Chondrocyte (in vitro differentiated cells): ENCODE data around the gene MED8. TPM values are rescaled to one million over a fixed set of nuclear protein-coding genes. Genes with fewer than 3 reads are reported as not detected.

Source experiments
- DNase-seq: peaks from one replicate; pipeline ENCODE4 v3.0.0; 2021; ENCODE audit warnings: mixed read lengths, low spot score
- H3K27ac Mint-ChIP-seq: one replicate; pipeline ENCODE4 v1.8.0; 2021; ENCODE audit warnings: mild to moderate bottlenecking, moderate library complexity, mixed read lengths; ENCODE audit not compliant: unreplicated experiment
- H3K27me3 Mint-ChIP-seq: 2 replicates; pipeline ENCODE4 v1.8.0; 2021; ENCODE audit warnings: low read depth, mixed read lengths
- H3K36me3 Mint-ChIP-seq: 2 replicates; pipeline ENCODE4 v1.8.0; 2021; ENCODE audit warnings: low read depth, mixed read lengths
- H3K4me1 Mint-ChIP-seq: 2 replicates; pipeline ENCODE4 v1.8.0; 2021; ENCODE audit warnings: low read depth, mild to moderate bottlenecking, mixed read lengths
- H3K4me3 Mint-ChIP-seq: one replicate; pipeline ENCODE4 v1.8.0; 2021; ENCODE audit warnings: mild to moderate bottlenecking, moderate library complexity, mixed read lengths; ENCODE audit not compliant: unreplicated experiment
- H3K9me3 Mint-ChIP-seq: 2 replicates; pipeline ENCODE4 v1.8.0; 2021; ENCODE audit warnings: low read depth, mixed read lengths
- total RNA-seq: library from RNA; stranded (reverse); gene quantifications from 3 replicates; pipeline ENCODE4 v1.2.1, GENCODE V29; 2021
- TF ChIP-seq, protein P1 (sequence below): fragments of 200-600 bp; sonication (generic); IDR thresholded peaks from 2 replicates; pipeline ENCODE4 v1.5.0; 2021; ENCODE audit warnings: antibody characterized with exemption, mild to moderate bottlenecking, moderate library complexity

The MED8 gene
- total RNA-seq, 1 donor from 2014 or later = 48.4 TPM

DNA sequence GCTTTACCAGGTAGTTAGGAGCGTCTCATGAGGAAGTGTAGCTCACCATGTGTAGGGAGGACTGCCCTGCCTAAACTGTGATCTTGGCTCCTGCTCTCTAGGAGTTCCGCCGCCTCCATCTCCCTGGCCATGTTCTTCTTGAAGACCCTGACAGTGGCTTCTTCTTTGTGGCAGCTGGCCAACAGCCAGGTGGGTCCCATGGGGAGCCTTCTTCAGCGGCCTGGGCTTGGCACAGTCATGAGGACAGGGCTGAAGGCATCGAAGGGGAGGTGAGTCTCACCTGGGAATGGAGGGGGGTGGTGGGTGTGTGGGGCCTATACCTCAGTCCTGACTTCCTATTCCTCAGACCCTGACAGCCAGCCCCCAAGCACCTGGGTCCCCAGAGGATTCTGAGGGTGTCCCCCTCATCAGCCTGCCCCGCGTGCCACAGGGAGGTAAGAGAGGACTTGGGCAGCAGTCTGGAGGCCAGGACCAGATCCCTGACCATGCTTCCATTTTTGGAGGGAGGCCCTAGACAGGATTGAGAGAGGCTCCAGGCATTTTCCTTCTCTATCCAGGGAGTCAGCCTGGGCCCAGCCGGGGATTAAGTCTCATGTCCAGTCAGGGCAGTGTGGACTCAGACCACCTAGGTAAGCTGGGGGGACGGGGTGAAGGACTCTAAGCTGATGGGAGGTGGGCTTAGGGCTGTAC lies 42.7 kb upstream of the MED8 start:
- no peak overlapping the region for H3K4me3 Mint-ChIP-seq
- no peak for DNase-seq
- H3K27ac Mint-ChIP-seq = no peak overlapping the region
- TF ChIP-seq, protein P1, sequence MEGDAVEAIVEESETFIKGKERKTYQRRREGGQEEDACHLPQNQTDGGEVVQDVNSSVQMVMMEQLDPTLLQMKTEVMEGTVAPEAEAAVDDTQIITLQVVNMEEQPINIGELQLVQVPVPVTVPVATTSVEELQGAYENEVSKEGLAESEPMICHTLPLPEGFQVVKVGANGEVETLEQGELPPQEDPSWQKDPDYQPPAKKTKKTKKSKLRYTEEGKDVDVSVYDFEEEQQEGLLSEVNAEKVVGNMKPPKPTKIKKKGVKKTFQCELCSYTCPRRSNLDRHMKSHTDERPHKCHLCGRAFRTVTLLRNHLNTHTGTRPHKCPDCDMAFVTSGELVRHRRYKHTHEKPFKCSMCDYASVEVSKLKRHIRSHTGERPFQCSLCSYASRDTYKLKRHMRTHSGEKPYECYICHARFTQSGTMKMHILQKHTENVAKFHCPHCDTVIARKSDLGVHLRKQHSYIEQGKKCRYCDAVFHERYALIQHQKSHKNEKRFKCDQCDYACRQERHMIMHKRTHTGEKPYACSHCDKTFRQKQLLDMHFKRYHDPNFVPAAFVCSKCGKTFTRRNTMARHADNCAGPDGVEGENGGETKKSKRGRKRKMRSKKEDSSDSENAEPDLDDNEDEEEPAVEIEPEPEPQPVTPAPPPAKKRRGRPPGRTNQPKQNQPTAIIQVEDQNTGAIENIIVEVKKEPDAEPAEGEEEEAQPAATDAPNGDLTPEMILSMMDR = no peak
- no peaks in the 10 kb centered on the region for H3K9me3 Mint-ChIP-seq
- peaks cover 6% of the 10 kb centered on the region for H3K4me1 Mint-ChIP-seq
- peaks cover 55% of the 10 kb centered on the region for H3K36me3 Mint-ChIP-seq
- H3K27me3 Mint-ChIP-seq = no peaks in the 10 kb centered on the region

DNA sequence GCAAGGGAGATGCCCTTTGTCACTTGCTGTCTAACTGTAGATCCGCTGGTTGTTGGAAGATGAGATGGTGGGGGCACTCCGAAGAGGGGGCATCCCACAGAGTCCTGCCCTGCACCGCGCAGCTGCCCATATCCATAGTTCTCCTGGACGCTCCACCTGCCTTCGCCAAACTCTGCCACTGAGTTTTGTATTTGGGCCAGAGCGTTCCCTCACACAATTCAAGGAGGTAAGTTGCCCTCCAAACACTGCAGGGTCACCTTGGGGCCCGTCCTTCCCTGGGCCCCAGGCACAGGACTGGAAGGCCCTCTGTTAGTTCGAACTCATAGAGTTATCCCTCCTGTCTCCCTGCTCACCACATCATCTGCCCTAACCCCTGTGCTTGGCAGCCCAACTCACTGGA lies 42.1 kb upstream of the MED8 start:
- no peak overlapping the region for H3K27ac Mint-ChIP-seq
- H3K36me3 Mint-ChIP-seq = peaks cover 61% of the 10 kb centered on the region
- no peaks in the 10 kb centered on the region for H3K27me3 Mint-ChIP-seq
- no peak overlapping the region for H3K4me3 Mint-ChIP-seq
- H3K9me3 Mint-ChIP-seq = no peaks in the 10 kb centered on the region
- TF ChIP-seq, protein P1 = no peak
- DNase-seq = no peak
- H3K4me1 Mint-ChIP-seq = peaks cover 6% of the 10 kb centered on the region

DNA sequence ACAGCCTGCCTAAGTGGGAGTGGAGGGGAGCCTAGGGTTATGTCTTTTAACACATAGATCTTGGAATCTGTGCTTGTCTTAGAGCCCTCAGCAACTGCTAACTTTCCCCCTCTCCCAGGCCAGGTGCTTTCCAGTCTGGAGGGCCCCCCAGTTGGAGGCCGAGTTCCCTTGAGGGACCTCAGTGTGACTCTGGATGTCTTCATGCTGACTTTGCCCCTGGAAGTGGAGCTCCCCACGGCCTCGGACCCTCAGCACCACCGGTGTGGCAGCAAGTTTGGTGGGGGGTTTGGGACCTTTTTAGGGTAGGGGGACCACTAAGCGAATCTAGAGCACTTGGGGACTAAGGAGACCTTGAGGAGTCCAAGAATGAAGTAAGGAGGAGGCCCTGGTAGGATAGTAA lies 41.2 kb upstream of the MED8 start:
- no peak for DNase-seq
- Mint-ChIP-seq H3K27me3 (no peaks in the 10 kb centered on the region), H3K9me3 (no peaks in the 10 kb centered on the region), H3K4me1 (peaks cover under 1% of the 10 kb centered on the region), H3K4me3 (no peak overlapping the region), H3K36me3 (peaks cover 64% of the 10 kb centered on the region), H3K27ac (no peak overlapping the region)
- TF ChIP-seq, protein P1 = no peak

DNA sequence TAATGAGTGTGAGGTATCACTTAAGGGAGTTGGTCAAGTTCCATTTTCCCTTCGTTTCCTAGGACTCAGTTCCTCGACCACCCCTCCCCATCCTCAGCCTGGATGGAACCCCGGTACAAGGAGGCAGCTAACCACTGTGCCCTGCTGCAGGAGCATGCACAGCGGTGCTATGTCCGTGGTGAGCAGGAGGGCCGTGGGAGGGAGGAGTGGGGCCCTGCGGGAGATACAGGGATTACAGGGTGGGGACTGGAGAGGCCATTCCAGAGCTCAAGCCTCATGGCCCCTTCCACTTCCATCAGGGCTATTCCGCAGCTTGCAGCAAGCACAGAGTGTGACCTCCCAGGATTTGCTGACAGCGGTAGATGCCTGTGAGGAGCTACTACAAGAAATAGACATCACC lies 38.3 kb upstream of the MED8 start:
- Mint-ChIP-seq H3K4me1 (no peaks in the 10 kb centered on the region), H3K36me3 (peaks cover 58% of the 10 kb centered on the region), H3K27ac (no peak overlapping the region), H3K4me3 (no peak overlapping the region), H3K27me3 (no peaks in the 10 kb centered on the region), H3K9me3 (no peaks in the 10 kb centered on the region)
- TF ChIP-seq, protein P1 = no peak
- DNase-seq = no peak

DNA sequence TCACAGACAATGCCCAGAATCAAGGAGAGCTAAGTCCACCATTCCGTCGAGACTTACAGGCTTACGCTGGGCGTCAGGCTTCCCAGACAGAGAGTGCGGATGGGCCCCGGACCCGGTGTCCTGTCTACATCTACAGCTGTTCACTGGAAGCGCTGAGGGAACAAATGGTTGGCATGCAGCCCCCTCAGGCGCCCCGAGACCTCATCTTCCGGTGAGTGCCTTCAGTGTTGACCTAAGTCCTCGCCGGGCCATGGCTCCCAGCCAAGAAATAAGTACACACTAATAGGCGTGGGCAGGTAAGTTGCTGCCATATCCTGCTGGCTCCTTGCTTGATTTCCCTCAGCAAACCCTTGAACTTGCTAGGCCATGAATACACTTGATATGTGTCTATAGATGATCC lies 37.9 kb upstream of the MED8 start:
- no peak for DNase-seq
- Mint-ChIP-seq H3K9me3 (no peaks in the 10 kb centered on the region), H3K27me3 (no peaks in the 10 kb centered on the region), H3K4me1 (no peaks in the 10 kb centered on the region), H3K27ac (no peak overlapping the region), H3K4me3 (no peak overlapping the region), H3K36me3 (peaks cover 60% of the 10 kb centered on the region)
- TF ChIP-seq, protein P1 = no peak
